ENCODE measurements around the gene KLHL12. TPM values are rescaled to one million over a fixed set of nuclear protein-coding genes. Genes with fewer than 3 reads are reported as not detected.
A peak's percentile ranks its signal among the peaks of the same experiment; 100 is the strongest.

The KLHL12 gene
- polyA plus RNA-seq, 1 experiment = 54.2 TPM

DNA sequence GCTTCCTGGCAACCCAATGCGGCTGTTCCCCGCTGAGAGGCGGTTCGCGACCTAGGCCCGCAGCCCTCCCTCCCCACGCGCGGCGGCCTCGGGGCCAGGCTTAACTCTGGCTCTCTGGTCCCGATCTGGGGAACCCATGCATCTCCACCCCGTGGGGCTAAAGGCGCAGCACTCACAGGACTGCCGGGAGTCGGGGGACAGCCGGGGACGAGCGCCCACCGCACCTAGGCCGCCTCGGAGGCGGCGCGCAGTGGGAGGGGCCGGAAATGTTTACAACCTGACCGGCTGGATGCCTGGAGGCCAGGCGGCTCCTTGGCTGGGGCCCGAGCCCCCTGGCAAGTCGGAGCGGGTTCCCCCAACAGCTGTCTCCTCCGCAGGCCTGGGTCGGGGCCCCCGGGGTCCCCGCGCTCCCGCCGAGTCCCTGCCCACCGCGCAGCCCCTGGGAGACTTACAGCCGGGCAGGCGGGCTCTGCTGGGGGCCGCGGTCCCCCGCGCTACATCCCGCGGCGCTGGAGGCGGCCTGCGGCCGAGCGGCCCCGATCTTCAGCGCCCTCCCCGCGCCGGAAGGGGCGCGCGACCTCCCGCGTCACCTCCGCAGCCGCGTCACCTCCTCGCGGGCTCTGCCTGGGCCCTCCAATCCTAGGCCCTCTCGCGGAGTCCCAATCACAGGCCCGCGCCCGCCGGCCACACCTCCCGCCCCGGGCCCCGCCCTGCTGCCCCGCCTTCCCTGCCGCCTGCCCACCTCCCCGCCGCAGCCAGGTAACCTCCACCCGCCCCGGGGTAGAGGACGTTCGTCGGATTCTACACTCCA is 30.9 kb upstream of the KLHL12 start, which contains the start of gene ADIPOR1:
ADIPOR1 (minus strand) TSS at position 580 of the 811 bp plus-strand sequence. CDS start 7,242 bp downstream, outside the sequence.
- H3K27me3 ChIP-seq (ENCODE audit: control insufficient read depth, insufficient read depth, low read length) = no peaks in the 10 kb centered on the region
- no peak for DNase-seq (ENCODE audit: low read depth, low spot score)
- H3K9me3 ChIP-seq (ENCODE audit: control insufficient read depth, insufficient read depth, low read length) = no peaks in the 10 kb centered on the region; the same call in 1 of the 2 replicates
- TF ChIP-seq, protein P1, sequence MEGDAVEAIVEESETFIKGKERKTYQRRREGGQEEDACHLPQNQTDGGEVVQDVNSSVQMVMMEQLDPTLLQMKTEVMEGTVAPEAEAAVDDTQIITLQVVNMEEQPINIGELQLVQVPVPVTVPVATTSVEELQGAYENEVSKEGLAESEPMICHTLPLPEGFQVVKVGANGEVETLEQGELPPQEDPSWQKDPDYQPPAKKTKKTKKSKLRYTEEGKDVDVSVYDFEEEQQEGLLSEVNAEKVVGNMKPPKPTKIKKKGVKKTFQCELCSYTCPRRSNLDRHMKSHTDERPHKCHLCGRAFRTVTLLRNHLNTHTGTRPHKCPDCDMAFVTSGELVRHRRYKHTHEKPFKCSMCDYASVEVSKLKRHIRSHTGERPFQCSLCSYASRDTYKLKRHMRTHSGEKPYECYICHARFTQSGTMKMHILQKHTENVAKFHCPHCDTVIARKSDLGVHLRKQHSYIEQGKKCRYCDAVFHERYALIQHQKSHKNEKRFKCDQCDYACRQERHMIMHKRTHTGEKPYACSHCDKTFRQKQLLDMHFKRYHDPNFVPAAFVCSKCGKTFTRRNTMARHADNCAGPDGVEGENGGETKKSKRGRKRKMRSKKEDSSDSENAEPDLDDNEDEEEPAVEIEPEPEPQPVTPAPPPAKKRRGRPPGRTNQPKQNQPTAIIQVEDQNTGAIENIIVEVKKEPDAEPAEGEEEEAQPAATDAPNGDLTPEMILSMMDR (IDR thresholded peaks at IDR 0.05; ENCODE audit: low read depth, low read length) = no peak
- ChIA-PET CTCF (no interaction called here), POLR2A (no interaction called here)
- peak within 1 kb of the TSS; percentile 90 for H3K4me3 ChIP-seq (ENCODE audit: low read depth, low read length)
- H3K27ac ChIP-seq (ENCODE audit: low read depth, low read length) = peak within 1 kb of the TSS; percentile 61

DNA sequence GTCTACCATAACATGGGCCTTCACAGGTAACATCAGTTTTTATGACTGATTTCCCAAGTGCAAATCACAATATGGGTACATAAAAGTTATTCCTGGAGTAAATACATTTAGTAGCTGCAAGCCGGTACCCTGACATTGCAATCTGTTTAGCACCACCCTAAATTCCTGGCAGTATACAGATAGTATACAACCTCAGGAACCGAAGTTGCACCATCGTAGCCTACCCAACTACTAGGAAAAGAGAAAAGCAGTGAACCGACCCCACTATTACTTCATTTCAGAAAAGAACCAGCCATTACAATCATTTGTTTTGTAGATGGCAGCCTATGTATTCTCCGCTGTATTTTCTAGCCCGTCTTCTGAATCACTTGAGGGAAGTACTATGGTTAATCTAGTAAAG is 29.9 kb upstream of the KLHL12 start:
- POLR2A ChIA-PET = no interaction called here
- TF ChIP-seq, protein P1 (IDR thresholded peaks at IDR 0.05; ENCODE audit: low read depth, low read length) = no peak
- Histone ChIP-seq H3K9me3 (ENCODE audit: control insufficient read depth, insufficient read depth, low read length) (no peaks in the 10 kb centered on the region; the same call in 1 of the 2 replicates), H3K27me3 (ENCODE audit: control insufficient read depth, insufficient read depth, low read length) (no peaks in the 10 kb centered on the region), H3K4me3 (ENCODE audit: low read depth, low read length) (peak overlapping the region; percentile 90), H3K27ac (ENCODE audit: low read depth, low read length) (no peak overlapping the region)
- no peak for DNase-seq (ENCODE audit: low read depth, low spot score)
- CTCF ChIA-PET = no interaction called here

DNA sequence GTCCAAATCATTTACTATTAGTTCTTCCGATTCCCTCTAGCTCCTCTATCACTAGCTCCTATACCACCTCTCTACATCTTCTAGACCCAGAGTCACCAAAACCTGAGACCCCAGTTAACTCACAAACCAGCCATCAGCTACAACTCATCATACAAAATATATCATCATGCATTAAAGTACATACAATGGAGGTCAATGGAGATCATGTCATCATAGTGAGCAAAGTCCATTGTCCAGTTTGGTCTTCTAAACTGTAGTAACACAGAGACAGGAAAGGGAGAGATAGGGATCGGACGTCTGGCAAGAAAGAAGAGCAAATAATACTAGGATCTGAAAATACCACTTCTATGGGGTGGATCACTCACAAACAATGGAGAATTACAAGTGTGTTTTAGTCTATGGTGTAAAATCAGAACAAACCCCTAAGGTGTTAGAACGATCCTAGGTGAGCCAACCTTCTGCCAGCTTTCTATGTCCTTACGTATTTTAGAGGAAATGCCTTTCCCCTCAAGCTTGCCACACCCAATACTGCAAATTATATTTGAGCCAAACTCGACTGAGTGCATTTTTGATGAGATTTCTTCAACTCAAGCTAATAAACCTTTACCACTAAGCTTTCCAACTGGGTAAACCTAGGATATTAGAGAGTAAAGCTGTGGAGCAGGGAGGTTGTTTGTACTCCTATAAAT is 27.2 kb upstream of the KLHL12 start:
- POLR2A ChIA-PET = no interaction called here
- Histone ChIP-seq H3K4me3 (ENCODE audit: low read depth, low read length) (no peak overlapping the region), H3K27me3 (ENCODE audit: control insufficient read depth, insufficient read depth, low read length) (no peaks in the 10 kb centered on the region), H3K27ac (ENCODE audit: low read depth, low read length) (no peak overlapping the region), H3K9me3 (ENCODE audit: control insufficient read depth, insufficient read depth, low read length) (no peaks in the 10 kb centered on the region; the same call in 1 of the 2 replicates)
- CTCF ChIA-PET = no interaction called here
- TF ChIP-seq, protein P1 (IDR thresholded peaks at IDR 0.05; ENCODE audit: low read depth, low read length) = no peak
- DNase-seq (ENCODE audit: low read depth, low spot score) = no peak

DNA sequence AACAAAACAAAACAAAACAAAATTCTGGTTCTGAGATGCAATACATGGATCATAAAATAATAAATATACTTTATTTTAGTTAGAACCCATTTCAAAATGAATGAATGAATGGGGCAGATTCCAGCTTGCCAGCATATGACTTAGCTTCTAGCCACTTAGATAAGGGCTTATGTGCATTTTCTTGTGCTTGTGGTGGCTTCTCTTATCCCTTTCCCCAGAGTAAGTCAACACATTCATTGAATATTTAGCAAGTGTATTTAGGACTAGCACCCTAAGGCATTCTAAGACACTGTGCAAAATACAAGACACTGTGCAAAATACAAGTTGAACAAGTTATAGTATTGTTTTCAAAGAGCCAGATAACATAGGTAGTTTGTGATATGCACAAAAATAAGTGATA is 26.4 kb upstream of the KLHL12 start:
- ChIA-PET CTCF (interaction anchor here (1.3 kb wide), 1 partner anchor 314 kb away, joined by 4 read pairs; no protein-coding TSS in a partner anchor), POLR2A (no interaction called here)
- TF ChIP-seq, protein P1 (IDR thresholded peaks at IDR 0.05; ENCODE audit: low read depth, low read length) = no peak
- Histone ChIP-seq H3K9me3 (ENCODE audit: control insufficient read depth, insufficient read depth, low read length) (no peaks in the 10 kb centered on the region; the same call in 1 of the 2 replicates), H3K27me3 (ENCODE audit: control insufficient read depth, insufficient read depth, low read length) (no peaks in the 10 kb centered on the region), H3K4me3 (ENCODE audit: low read depth, low read length) (no peak overlapping the region), H3K27ac (ENCODE audit: low read depth, low read length) (no peak overlapping the region)
- no peak for DNase-seq (ENCODE audit: low read depth, low spot score)

DNA sequence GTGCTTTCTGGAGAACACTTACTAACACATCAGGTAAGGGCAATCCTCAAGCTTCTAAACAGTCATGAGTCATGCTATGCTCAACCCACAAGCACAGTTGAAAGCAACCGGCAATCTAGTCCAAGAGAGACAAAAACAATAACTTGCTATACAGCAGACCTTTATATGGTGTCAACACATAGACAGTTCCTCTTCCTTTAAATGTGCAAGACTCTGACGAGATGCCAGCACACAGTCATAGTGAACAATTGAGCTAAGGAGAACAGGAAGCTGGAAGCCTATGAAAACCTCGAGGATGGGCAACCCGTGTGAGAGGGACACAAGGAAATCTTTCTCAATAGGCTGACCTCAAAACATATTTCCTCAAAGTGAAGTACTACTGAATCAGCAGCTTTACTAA is 25.8 kb upstream of the KLHL12 start:
- no peak overlapping the region for H3K4me3 ChIP-seq (ENCODE audit: low read depth, low read length)
- POLR2A ChIA-PET = no interaction called here
- TF ChIP-seq, protein P1 (IDR thresholded peaks at IDR 0.05; ENCODE audit: low read depth, low read length) = no peak
- no peak for DNase-seq (ENCODE audit: low read depth, low spot score)
- H3K9me3 ChIP-seq (ENCODE audit: control insufficient read depth, insufficient read depth, low read length) = no peaks in the 10 kb centered on the region; the same call in 1 of the 2 replicates
- H3K27ac ChIP-seq (ENCODE audit: low read depth, low read length) = no peak overlapping the region
- H3K27me3 ChIP-seq (ENCODE audit: control insufficient read depth, insufficient read depth, low read length) = no peaks in the 10 kb centered on the region
- CTCF ChIA-PET = interaction anchor here (1.3 kb wide), 1 partner anchor 315 kb away, joined by 4 read pairs; no protein-coding TSS in a partner anchor
